IPS-11a (cell line): ENCODE data around the gene RASA3.
"Not testable (repeated sequence)": the region's sequence is repeated elsewhere in the genome, so short reads cannot be mapped to it uniquely, and the experiment has no call there.

Experiments used
- H3K4me3 ChIP-seq: one replicate; pipeline ENCODE4 v1.5.1; 2013; ENCODE audit warnings: low read depth, low read length, control low read depth

RASA3 gene

GRCh38 chr13:114128624-114129522 is 3.5 kb downstream of the RASA3 start:
- H3K4me3 ChIP-seq, result no peak overlapping the region

- no peak overlapping the region for H3K4me3 ChIP-seq
Observed at GRCh38 chr13:114128348-114128623, 4.1 kb downstream of the RASA3 start.

GRCh38 chr13:114127473-114128347 is 4.7 kb downstream of the RASA3 start:
- no peak overlapping the region for H3K4me3 ChIP-seq

- no peak overlapping the region for H3K4me3 ChIP-seq
Observed at GRCh38 chr13:114126789-114127472, 5.5 kb downstream of the RASA3 start.

GRCh38 chr13:114126086-114126485 is 6.3 kb downstream of the RASA3 start:
- not testable (repeated sequence) for H3K4me3 ChIP-seq

GRCh38 chr13:114125589-114125988 is 6.8 kb downstream of the RASA3 start:
- no peak overlapping the region for H3K4me3 ChIP-seq

- H3K4me3 ChIP-seq, result no peak overlapping the region
Observed at GRCh38 chr13:114124921-114125320, 7.5 kb downstream of the RASA3 start.

GRCh38 chr13:114124431-114124830 is 8.0 kb downstream of the RASA3 start:
- no peak overlapping the region for H3K4me3 ChIP-seq

GRCh38 chr13:114123876-114124275 is 8.5 kb downstream of the RASA3 start:
- H3K4me3 ChIP-seq, result no peak overlapping the region

GRCh38 chr13:114123448-114123847 is 9.0 kb downstream of the RASA3 start:
- no peak overlapping the region for H3K4me3 ChIP-seq

GRCh38 chr13:114122591-114123211 is 9.7 kb downstream of the RASA3 start:
- H3K4me3 ChIP-seq, result no peak overlapping the region

GRCh38 chr13:114122127-114122511 is 10.3 kb downstream of the RASA3 start:
- H3K4me3 ChIP-seq, result no peak overlapping the region

- no peak overlapping the region for H3K4me3 ChIP-seq
Observed at GRCh38 chr13:114121496-114122126, 10.8 kb downstream of the RASA3 start.

GRCh38 chr13:114121031-114121430 is 11.4 kb downstream of the RASA3 start:
- no peak overlapping the region for H3K4me3 ChIP-seq

- H3K4me3 ChIP-seq, result no peak overlapping the region
Observed at GRCh38 chr13:114120591-114121011, 11.8 kb downstream of the RASA3 start.

GRCh38 chr13:114119196-114119595 is 13.2 kb downstream of the RASA3 start:
- no peak overlapping the region for H3K4me3 ChIP-seq

GRCh38 chr13:114118511-114119123 is 13.8 kb downstream of the RASA3 start:
- no peak overlapping the region for H3K4me3 ChIP-seq

GRCh38 chr13:114118086-114118485 is 14.3 kb downstream of the RASA3 start:
- no peak overlapping the region for H3K4me3 ChIP-seq

- H3K4me3 ChIP-seq, result not testable (repeated sequence)
Observed at GRCh38 chr13:114117341-114117874, 15.0 kb downstream of the RASA3 start.

- no peak overlapping the region for H3K4me3 ChIP-seq
Observed at GRCh38 chr13:114116734-114117133, 15.7 kb downstream of the RASA3 start.
